PFSK-1 (cell line): ENCODE results near the gene PSMC5.

Experiments
- FOXP2 ChIP-seq: optimal IDR thresholded peaks from 2 replicates; pipeline ENCODE3; 2011; ENCODE audit warnings: borderline replicate concordance, control low read depth, inconsistent platforms; ENCODE audit not compliant: insufficient read depth; ENCODE audit errors: extremely low read length, extremely low read depth
- POLR2AphosphoS5 ChIP-seq: IDR thresholded peaks from 2 replicates; pipeline ENCODE4 v1.6.1; 2012; ENCODE audit warnings: low read depth, mild to moderate bottlenecking, control low read depth, low read length, moderate library complexity
- REST ChIP-seq, 2 experiments: IDR thresholded peaks; 2 replicates each; pipeline versions ENCODE4 v1.6.1 to v1.8.0; 2011 to 2012; ENCODE audit warnings: low read depth in 2 of 2, low read length in 2 of 2, control low read depth in 1 of 2, inconsistent platforms in 1 of 2, mild to moderate bottlenecking in 1 of 2, moderate library complexity in 1 of 2; ENCODE audit not compliant: insufficient read depth in 1 of 2
- SIN3A ChIP-seq: IDR thresholded peaks from 2 replicates; pipeline ENCODE4 v1.6.1; 2012; ENCODE audit warnings: mild to moderate bottlenecking, low read length, moderate library complexity, borderline replicate concordance; ENCODE audit not compliant: insufficient read depth
- TAF1 ChIP-seq: IDR thresholded peaks from 2 replicates; pipeline ENCODE4 v1.6.1; 2012; ENCODE audit warnings: low read length, control low read depth, borderline replicate concordance; ENCODE audit not compliant: insufficient read depth

Gene PSMC5

GRCh38 chr17:63828936-63829335 lies 1.7 kb downstream of the PSMC5 start:
- TF ChIP-seq FOXP2 (no peak), REST (IDR thresholded peaks at IDR 0.05; ENCODE audit: insufficient read depth in 1 of 2, low read depth in 2 of 2, low read length in 2 of 2) (no peak), SIN3A (no peak), POLR2AphosphoS5 (no peak), TAF1 (no peak)

- TF ChIP-seq TAF1 (no peak), SIN3A (no peak), REST (IDR thresholded peaks at IDR 0.05; ENCODE audit: insufficient read depth in 1 of 2, low read depth in 2 of 2, low read length in 2 of 2) (no peak), POLR2AphosphoS5 (no peak; the same call in 1 of the 2 replicates), FOXP2 (no peak)
Measured at GRCh38 chr17:63830278-63830677, 3.0 kb downstream of the PSMC5 start.

GRCh38 chr17:63830904-63831491 lies 3.8 kb downstream of the PSMC5 start:
- TF ChIP-seq FOXP2 (no peak), POLR2AphosphoS5 (no peak), TAF1 (no peak), REST (IDR thresholded peaks at IDR 0.05; ENCODE audit: insufficient read depth in 1 of 2, low read depth in 2 of 2, low read length in 2 of 2) (no peak)

- TF ChIP-seq TAF1 = no peak
- TF ChIP-seq REST (IDR thresholded peaks at IDR 0.05; ENCODE audit: insufficient read depth in 1 of 2, low read depth in 2 of 2, low read length in 2 of 2) = no peak
- no peak for TF ChIP-seq FOXP2
- no peak for TF ChIP-seq POLR2AphosphoS5
- TF ChIP-seq SIN3A = no peak
Measured at GRCh38 chr17:63831505-63831904, 4.3 kb downstream of the PSMC5 start.

DNA sequence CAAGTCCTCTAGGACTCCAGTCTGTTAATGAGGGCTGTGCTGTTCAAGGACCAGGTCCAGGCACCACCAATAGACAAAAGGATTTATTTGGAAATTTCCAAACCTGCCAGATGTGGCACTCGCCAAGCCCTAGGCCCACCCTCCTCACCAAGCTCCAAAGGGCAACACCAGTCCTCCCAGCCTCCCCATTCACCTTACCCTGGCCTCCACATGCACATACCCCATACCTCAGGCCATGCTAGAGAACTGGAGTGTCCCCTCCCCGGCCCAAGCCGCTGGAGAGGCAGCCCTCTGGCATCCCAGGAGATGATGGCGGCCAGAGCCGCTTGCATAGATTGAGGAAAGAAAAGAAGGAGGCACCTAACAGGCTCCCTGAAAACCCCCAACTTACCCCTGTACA lies 4.8 kb downstream of the PSMC5 start:
- no peak for TF ChIP-seq TAF1
- no peak for TF ChIP-seq SIN3A
- TF ChIP-seq REST (IDR thresholded peaks at IDR 0.05; ENCODE audit: insufficient read depth in 1 of 2, low read depth in 2 of 2, low read length in 2 of 2) = no peak
- TF ChIP-seq POLR2AphosphoS5 = no peak; the same call in 1 of the 2 replicates
- no peak for TF ChIP-seq FOXP2
